Endothelial cell of umbilical vein (primary cell): ENCODE data around the gene OR2AG1. TPM values are rescaled to one million over a fixed set of nuclear protein-coding genes. Genes with fewer than 3 reads are reported as not detected.

Source experiments
- BruUV-seq: library from RNA; stranded (reverse); fragments of 400-500 nt; replicated peaks from 2 replicates; lab custom pipeline; 2021; lab: Mats Ljungman, UMichigan
- CTCF ChIA-PET: fragments of 300-600, 350-600 bp; sonication (Branson Sonifier 250); formaldehyde crosslinking; loops from one replicate; lab custom pipeline; 2021; ENCODE audit warnings: antibody characterized with exemption, inconsistent platforms; lab: Charles Lee
- POLR2A ChIA-PET: fragments of 300-600, 350-600 bp; sonication (Branson Sonifier 250); formaldehyde crosslinking; loops from one replicate; lab custom pipeline; 2021; ENCODE audit warnings: antibody characterized with exemption, inconsistent platforms; lab: Charles Lee
- DNase-seq: peaks from one replicate; pipeline ENCODE4 v3.0.0-alpha.2; 2011; ENCODE audit warnings: low read depth, low spot score
- FAIRE-seq: peaks from 2 replicates; lab custom pipeline; 2011; peaks lifted over from hg19 to GRCh38; lab: Jason Lieb, UNC
- H2AFZ ChIP-seq: 2 replicates; pipeline ENCODE4 v1.6.0; 2012; ENCODE audit warnings: low read depth, low read length, control low read depth, inconsistent platforms
- H3K27ac ChIP-seq: 2 replicates; pipeline ENCODE4 v1.5.1; 2011; ENCODE audit warnings: low read depth, mild to moderate bottlenecking, control low read depth, low read length, moderate library complexity; ENCODE audit not compliant: insufficient read depth
- H3K27me3 ChIP-seq, 2 experiments: 2 replicates each; pipeline versions ENCODE4 v1.6.0 to v1.6.1; 2011; ENCODE audit warnings: low read length in 2 of 2, mixed read lengths in 1 of 2; ENCODE audit not compliant: control insufficient read depth in 2 of 2, insufficient read depth in 2 of 2
- H3K36me3 ChIP-seq, 2 experiments: 2 replicates in 1 of 2; 3 replicates in 1 of 2; pipeline ENCODE4 v1.5.1; 2011; ENCODE audit warnings: low read length in 2 of 2, mild to moderate bottlenecking in 1 of 2, moderate library complexity in 1 of 2; ENCODE audit not compliant: control insufficient read depth in 2 of 2, insufficient read depth in 2 of 2; ENCODE audit errors: extremely low read depth in 1 of 2
- H3K4me1 ChIP-seq: 3 replicates; pipeline ENCODE4 v1.5.1; 2011; ENCODE audit warnings: mild to moderate bottlenecking, low read length; ENCODE audit not compliant: control insufficient read depth, insufficient read depth; ENCODE audit errors: extremely low read depth
- H3K4me2 ChIP-seq: 2 replicates; pipeline ENCODE4 v1.6.1; 2011; ENCODE audit warnings: low read length, control low read depth, mixed read lengths; ENCODE audit not compliant: insufficient read depth
- H3K4me3 ChIP-seq, 3 experiments: fragments of 200-600 bp in 1 of 3; sonication (generic), shearing (Covaris generic) in 1 of 3; replicated peaks in 1 of 3; 2 replicates each; pipeline ENCODE4 v1.5.1; 2011 to 2016; ENCODE audit warnings: control low read depth in 3 of 3, low read length in 3 of 3, mild to moderate bottlenecking in 2 of 3, inconsistent platforms in 1 of 3, low read depth in 1 of 3, moderate library complexity in 1 of 3; ENCODE audit not compliant: insufficient read depth in 1 of 3
- H3K79me2 ChIP-seq: 2 replicates; pipeline ENCODE4 v1.6.0; 2012; ENCODE audit warnings: low read length, inconsistent platforms; ENCODE audit not compliant: control insufficient read depth, insufficient read depth
- H3K9ac ChIP-seq: replicated peaks from 2 replicates; pipeline ENCODE3; 2011; ENCODE audit warnings: low read length, control low read depth; ENCODE audit not compliant: insufficient read depth; ENCODE audit errors: extremely low read depth
- H3K9me1 ChIP-seq: replicated peaks from 3 replicates; pipeline ENCODE4 v1.6.0; 2011; ENCODE audit warnings: mild to moderate bottlenecking, low read length; ENCODE audit not compliant: control insufficient read depth, insufficient read depth; ENCODE audit errors: extremely low read depth
- H3K9me3 ChIP-seq: replicated peaks from 2 replicates; pipeline ENCODE4 v1.5.1; 2012; ENCODE audit warnings: low read length, inconsistent platforms; ENCODE audit not compliant: control insufficient read depth, insufficient read depth
- H4K20me1 ChIP-seq: replicated peaks from 2 replicates; pipeline ENCODE3; 2011; ENCODE audit warnings: mild to moderate bottlenecking, low read length; ENCODE audit not compliant: control insufficient read depth, insufficient read depth; ENCODE audit errors: extremely low read depth
- CTCF ChIP-seq, 2 donors: IDR thresholded peaks; 1 replicate in 1 of 2; 2 replicates in 1 of 2; pipeline ENCODE4 v1.5.1; 2011; ENCODE audit warnings: low read length in 2 of 2, mild to moderate bottlenecking in 2 of 2, moderate library complexity in 2 of 2, control low read depth in 1 of 2, inconsistent platforms in 1 of 2, low read depth in 1 of 2; ENCODE audit not compliant: insufficient read depth in 1 of 2; ENCODE audit errors: extremely low read depth in 1 of 2
- FOS ChIP-seq: IDR thresholded peaks from 2 replicates; pipeline ENCODE4 v1.6.1; 2011; ENCODE audit warnings: mild to moderate bottlenecking, low read length, moderate library complexity, borderline replicate concordance; ENCODE audit not compliant: insufficient read depth
- GATA2 ChIP-seq: IDR thresholded peaks from 2 replicates; pipeline ENCODE4 v1.7.0; 2011; ENCODE audit warnings: low read depth, mild to moderate bottlenecking, moderate library complexity, mixed read lengths, low read length; ENCODE audit not compliant: insufficient read length, insufficient read depth
- MYC ChIP-seq: IDR thresholded peaks from one replicate; pipeline ENCODE4 v1.6.1; 2011; ENCODE audit warnings: mild to moderate bottlenecking, low read depth, low read length
- dilution Hi-C: fragments of 300-500 bp; cut with MboI; formaldehyde crosslinking; loops from one replicate; pipeline ENCODE4 v1.15.0; 2019; ENCODE audit warnings: low sequenced_read_pairs; ENCODE audit not compliant: extremely low pct_ligation_motif_present
- intact Hi-C: fragments of 100-400 bp; cut with micrococcal nuclease; formaldehyde crosslinking; loops from one replicate; pipeline ENCODE4 v1.10.0; 2022
- polyA plus RNA-seq, 4 experiments: library from polyadenylated mRNA; depleted of rRNA in 3 of 4; stranded (reverse) in 3 of 4; unstranded in 1 of 4; fragments of >200 nt; gene quantifications; 2 replicates each; pipeline versions ENCODE4 v1.2.1 to v1.2.3, GENCODE V29; 2011 to 2012; ENCODE audit warnings: missing spikeins in 1 of 4
- total RNA-seq: library from RNA; stranded (reverse); gene quantifications from 2 replicates; pipeline ENCODE4 v1.2.3, GENCODE V29; 2021

OR2AG1 gene
- total and polyA plus RNA-seq, 2 donors (not counting 3 experiments of a cell fraction or from before 2014, with no cell fraction given): not detected

- H3K36me3 ChIP-seq: no peaks in the 10 kb centered on the region
- no peak overlapping the region for H3K27ac ChIP-seq
- ChIA-PET POLR2A (no interaction called here), CTCF (interaction anchor here (1.3 kb wide), 1 partner anchor 451 kb away, joined by 4 read pairs; no protein-coding TSS in a partner anchor)
- no peak overlapping the region for H3K9ac ChIP-seq
- H3K79me2 ChIP-seq: no peaks in the 10 kb centered on the region
- no peak overlapping the region for H2AFZ ChIP-seq
- H3K9me3 ChIP-seq: no peaks in the 10 kb centered on the region
- H3K4me2 ChIP-seq: no peak overlapping the region
- no peak for TF ChIP-seq FOS
- no peak for TF ChIP-seq GATA2
- H3K4me1 ChIP-seq: no peaks in the 10 kb centered on the region
- no peaks in the 10 kb centered on the region for H3K27me3 ChIP-seq
- no peak for DNase-seq
- no peak for FAIRE-seq
- H3K9me1 ChIP-seq: no peaks in the 10 kb centered on the region
- no peak overlapping the region for H3K4me3 ChIP-seq
- H4K20me1 ChIP-seq: no peaks in the 10 kb centered on the region
- no TSS peak for BruUV-seq
- dilution Hi-C loops: no loop called here
- intact Hi-C loops: no loop called here
These were observed 45.3 kb downstream of the OR2AG1 start for GRCh38 chr11:6828103-6828502.

GRCh38 chr11:6833356-6833755 lies 50.5 kb downstream of the OR2AG1 start:
- Histone ChIP-seq H2AFZ (no peak overlapping the region), H3K9ac (no peak overlapping the region), H3K79me2 (no peaks in the 10 kb centered on the region), H3K4me1 (no peaks in the 10 kb centered on the region), H4K20me1 (no peaks in the 10 kb centered on the region), H3K9me3 (no peaks in the 10 kb centered on the region), H3K4me2 (no peak overlapping the region), H3K9me1 (no peaks in the 10 kb centered on the region), H3K36me3 (no peaks in the 10 kb centered on the region), H3K27me3 (no peaks in the 10 kb centered on the region), H3K4me3 (no peak overlapping the region), H3K27ac (no peak overlapping the region)
- CTCF ChIA-PET: interaction anchor here (1.4 to 1.8 kb wide), 5 partner anchors 9 to 21 kb away, joined by 3 to 10 read pairs (median 3); no protein-coding TSS in a partner anchor
- no peak for FAIRE-seq
- intact Hi-C loops: no loop called here
- no TSS peak for BruUV-seq
- DNase-seq: no peak
- TF ChIP-seq FOS (no peak), MYC (no peak), GATA2 (no peak), CTCF (IDR thresholded peaks at IDR 0.05; ENCODE audit: extremely low read depth in 1 of 2, insufficient read depth in 1 of 2, low read depth in 1 of 2, low read length in 2 of 2) (no peak)
- POLR2A ChIA-PET: no interaction called here
- dilution Hi-C loops: no loop called here
